Tibial nerve (tissue), 4 donors: ENCODE data around the gene TMEM217. TPM values are rescaled to one million over a fixed set of nuclear protein-coding genes. Genes with fewer than 3 reads are reported as not detected.
A peak's percentile ranks its signal among the peaks of the same experiment; 100 is the strongest.

Source experiments
- DNase-seq, 2 donors: peaks; one replicate each; pipeline ENCODE4 v3.0.0-alpha.2; 2019; ENCODE audit warnings: low spot score in 2 of 2
- H3K27ac ChIP-seq, 4 donors: fragments of 200-600 bp; sonication (generic) in 3 of 4; one replicate each; pipeline ENCODE4 v1.5.1; 2017 to 2019; ENCODE audit warnings: mild to moderate bottlenecking in 1 of 4
- H3K27me3 ChIP-seq, 2 donors: fragments of 200-600 bp; sonication (generic) in 1 of 2; one replicate each; pipeline versions ENCODE4 v1.5.1 to v1.6.0; 2017 to 2019
- H3K36me3 ChIP-seq, 3 donors: fragments of 200-600 bp; sonication (generic); one replicate each; pipeline ENCODE4 v1.5.1; 2018 to 2019
- H3K4me1 ChIP-seq, 4 donors: fragments of 200-600 bp; sonication (generic) in 3 of 4; one replicate each; pipeline ENCODE4 v1.5.1; 2017 to 2019
- H3K4me3 ChIP-seq, 4 donors: fragments of 200-600 bp; sonication (generic) in 3 of 4; one replicate each; pipeline ENCODE4 v1.5.1; 2017 to 2019; ENCODE audit warnings: mild to moderate bottlenecking in 1 of 4, moderate library complexity in 1 of 4
- H3K9me3 ChIP-seq, 4 donors: fragments of 200-600 bp; sonication (generic) in 3 of 4; one replicate each; pipeline ENCODE4 v1.5.1; 2017 to 2019
- EP300 ChIP-seq, 2 donors: sonication (generic); formaldehyde crosslinking; IDR thresholded peaks; one replicate each; pipeline ENCODE4 v1.6.1; 2017; ENCODE audit warnings: antibody characterized with exemption in 2 of 2, mild to moderate bottlenecking in 1 of 2
- POLR2A ChIP-seq, 2 donors: fragments of 450-650 bp; IDR thresholded peaks; one replicate each; pipeline ENCODE4 v1.6.1; 2017; ENCODE audit warnings: antibody characterized with exemption in 2 of 2, mild to moderate bottlenecking in 2 of 2, moderate library complexity in 2 of 2
- WGBS, 2 donors: methylation state at CpG; one replicate each; pipeline ENCODE4 v1.1.5; 2018; 5-methylcytosine and 5-hydroxymethylcytosine counted together
- small RNA-seq: library from RNA; depleted of rRNA; stranded (forward); fragments of <200 nt; gene quantifications from one replicate; pipeline ENCODE3, GENCODE V24; 2016
- total RNA-seq, 4 donors: library from RNA; depleted of rRNA; stranded (reverse); fragments of >200 nt; gene quantifications; one replicate each; pipeline ENCODE4 v1.1.0, GENCODE V29; 2016
- TF ChIP-seq, protein P1 (sequence below), 5 experiments: fragments of 200-600 bp in 3 of 5; fragments of 450-650 bp in 2 of 5; sonication (generic) in 3 of 5; IDR thresholded peaks; one replicate each; pipeline ENCODE4 v1.5.1; 2016 to 2019; ENCODE audit warnings: antibody characterized with exemption in 5 of 5, mild to moderate bottlenecking in 3 of 5, moderate library complexity in 2 of 5

Gene TMEM217
- total RNA-seq, 4 donors from 2014 or later: 0.39 to 1.2 TPM; not detected in 2

DNA sequence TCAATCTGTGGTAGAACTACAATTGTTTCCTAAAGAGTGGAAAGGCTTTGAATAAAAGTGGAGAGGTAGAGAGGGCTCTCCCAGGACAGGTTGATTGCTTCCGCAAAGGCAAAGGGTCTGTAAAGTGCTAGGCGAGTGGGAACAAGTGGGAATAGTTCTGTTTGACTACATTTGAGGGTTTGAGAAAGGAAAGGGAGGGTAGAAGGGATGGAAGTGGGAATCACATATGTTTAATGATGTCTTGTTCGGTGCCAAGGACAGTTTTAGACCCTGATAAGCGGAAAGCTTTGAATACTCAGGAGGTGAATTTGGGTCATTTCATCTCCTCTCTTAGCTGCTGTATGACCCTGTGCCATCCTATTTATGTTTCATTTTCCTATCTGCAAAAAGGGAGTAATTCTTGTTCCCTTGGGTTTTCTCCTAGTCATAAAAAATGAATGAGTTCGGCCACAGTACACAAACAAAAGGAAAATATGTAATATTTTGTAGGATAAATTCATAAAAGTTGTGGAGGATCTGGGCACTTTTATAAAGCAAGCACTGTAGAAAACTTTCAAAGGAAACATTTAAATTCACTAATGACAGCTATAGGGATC lies 89.7 kb downstream of the TMEM217 start:
- H3K4me1 ChIP-seq: peaks cover 0 to 36% (median 6%) of the 10 kb centered on the region in 4 donors
- no peak for DNase-seq
- no peaks in the 10 kb centered on the region for H3K27me3 ChIP-seq
- peak overlapping the region in 3 of 4 donors; percentile 87 to 97 (median 97) for H3K27ac ChIP-seq
- WGBS, 2 donors: 79 to 80% methylated on average over 5 of the region's 5 CpGs
- peaks cover 0 to 5% (median 3%) of the 10 kb centered on the region in 3 donors for H3K36me3 ChIP-seq
- H3K9me3 ChIP-seq: no peaks in the 10 kb centered on the region
- TF ChIP-seq POLR2A (IDR thresholded peaks at IDR 0.05) (no peak), EP300 (IDR thresholded peaks at IDR 0.05) (no peak)
- TF ChIP-seq, protein P1, sequence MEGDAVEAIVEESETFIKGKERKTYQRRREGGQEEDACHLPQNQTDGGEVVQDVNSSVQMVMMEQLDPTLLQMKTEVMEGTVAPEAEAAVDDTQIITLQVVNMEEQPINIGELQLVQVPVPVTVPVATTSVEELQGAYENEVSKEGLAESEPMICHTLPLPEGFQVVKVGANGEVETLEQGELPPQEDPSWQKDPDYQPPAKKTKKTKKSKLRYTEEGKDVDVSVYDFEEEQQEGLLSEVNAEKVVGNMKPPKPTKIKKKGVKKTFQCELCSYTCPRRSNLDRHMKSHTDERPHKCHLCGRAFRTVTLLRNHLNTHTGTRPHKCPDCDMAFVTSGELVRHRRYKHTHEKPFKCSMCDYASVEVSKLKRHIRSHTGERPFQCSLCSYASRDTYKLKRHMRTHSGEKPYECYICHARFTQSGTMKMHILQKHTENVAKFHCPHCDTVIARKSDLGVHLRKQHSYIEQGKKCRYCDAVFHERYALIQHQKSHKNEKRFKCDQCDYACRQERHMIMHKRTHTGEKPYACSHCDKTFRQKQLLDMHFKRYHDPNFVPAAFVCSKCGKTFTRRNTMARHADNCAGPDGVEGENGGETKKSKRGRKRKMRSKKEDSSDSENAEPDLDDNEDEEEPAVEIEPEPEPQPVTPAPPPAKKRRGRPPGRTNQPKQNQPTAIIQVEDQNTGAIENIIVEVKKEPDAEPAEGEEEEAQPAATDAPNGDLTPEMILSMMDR (IDR thresholded peaks at IDR 0.05): no peak
- no peak overlapping the region for H3K4me3 ChIP-seq

GRCh38 chr6:37162740-37163139 lies 95.2 kb downstream of the TMEM217 start:
- no peak overlapping the region for H3K27ac ChIP-seq
- no peaks in the 10 kb centered on the region for H3K36me3 ChIP-seq
- 83 to 86% methylated on average over 4 of the region's 4 CpGs for WGBS, 2 donors
- no peak overlapping the region for H3K4me3 ChIP-seq
- H3K27me3 ChIP-seq: no peaks in the 10 kb centered on the region
- no peak for DNase-seq
- no peaks in the 10 kb centered on the region for H3K9me3 ChIP-seq
- H3K4me1 ChIP-seq: peaks cover 0 to 7% (median 2%) of the 10 kb centered on the region in 4 donors
- no peak for TF ChIP-seq POLR2A (IDR thresholded peaks at IDR 0.05)
- TF ChIP-seq, protein P1 (IDR thresholded peaks at IDR 0.05): no peak
- TF ChIP-seq EP300 (IDR thresholded peaks at IDR 0.05): no peak

Small RNAs within 50 kb of the gene (small RNA-seq; reads per million reads assigned to genes)
- gene AL096712.1: not detected

Other genes with a start within 250 kb of the TMEM217 start
- 10 to 100 TPM in 1 of 4 donors, 1 to 10 TPM in 3; 2.8 to 22.8 (median 6.6) TPM for gene PIM1, start 88.0 kb downstream of the TMEM217 start, total RNA-seq
- 1 to 10 TPM; 5.1 to 9.4 (median 7.7) TPM for gene TBC1D22B, start 372 bp downstream of the TMEM217 start, total RNA-seq
- gene RNF8, start 95.8 kb upstream of the TMEM217 start, total RNA-seq: 10 to 100 TPM in 3 of 4 donors, 1 to 10 TPM in 1; 9.2 to 12.9 (median 12.7) TPM
- 10 to 100 TPM; 39.3 to 45.0 (median 40.9) TPM for gene CMTR1, start 175.1 kb upstream of the TMEM217 start, total RNA-seq
- 10 to 100 TPM in 3 of 4 donors, 1 to 10 TPM in 1; 9.4 to 50.7 (median 25.8) TPM for gene CCDC167, start 241.7 kb upstream of the TMEM217 start, total RNA-seq